ENCODE data around the gene CMSS1.

CMSS1 gene

GRCh38 chr3:99855900-99856299, 38.2 kb downstream of the CMSS1 start:
- DNase-seq, result no peak

GRCh38 chr3:99856437-99857220, 39.0 kb downstream of the CMSS1 start:
- no peak for DNase-seq

GRCh38 chr3:99857278-99857677, 39.6 kb downstream of the CMSS1 start:
- no peak for DNase-seq

- DNase-seq, result no peak
Measured at GRCh38 chr3:99858469-99858868, 40.8 kb downstream of the CMSS1 start.

GRCh38 chr3:99859825-99860224, 42.2 kb downstream of the CMSS1 start:
- no peak for DNase-seq

GRCh38 chr3:99861216-99861615, 43.6 kb downstream of the CMSS1 start:
- no peak for DNase-seq

- DNase-seq, result no peak
Measured at GRCh38 chr3:99862208-99862607, 44.5 kb downstream of the CMSS1 start.

GRCh38 chr3:99863002-99863401, 45.3 kb downstream of the CMSS1 start:
- no peak for DNase-seq

- no peak for DNase-seq
Measured at GRCh38 chr3:99863588-99863987, 45.9 kb downstream of the CMSS1 start.

GRCh38 chr3:99864289-99864688, 46.6 kb downstream of the CMSS1 start:
- DNase-seq, result no peak

- no peak for DNase-seq
Measured at GRCh38 chr3:99865321-99865720, 47.7 kb downstream of the CMSS1 start.

GRCh38 chr3:99866261-99866761, 48.6 kb downstream of the CMSS1 start:
- DNase-seq, result peak; percentile 8

GRCh38 chr3:99867594-99868310, 50.1 kb downstream of the CMSS1 start:
- DNase-seq, result no peak

GRCh38 chr3:99868311-99868646, 50.6 kb downstream of the CMSS1 start:
- no peak for DNase-seq

GRCh38 chr3:99869621-99870020, 52.0 kb downstream of the CMSS1 start:
- DNase-seq, result no peak

GRCh38 chr3:99870712-99871111, 53.0 kb downstream of the CMSS1 start:
- no peak for DNase-seq

- DNase-seq, result no peak
Measured at GRCh38 chr3:99871231-99872045, 53.8 kb downstream of the CMSS1 start.

GRCh38 chr3:99872923-99873254, 55.2 kb downstream of the CMSS1 start:
- DNase-seq, result no peak

- no peak for DNase-seq
Measured at GRCh38 chr3:99873269-99874102, 55.8 kb downstream of the CMSS1 start.

GRCh38 chr3:99874237-99875002, 56.8 kb downstream of the CMSS1 start:
- no peak for DNase-seq

- DNase-seq, result no peak
Measured at GRCh38 chr3:99875581-99875928, 57.9 kb downstream of the CMSS1 start.

Measured in NCI-H146 (cell line).